Sigmoid colon (tissue), 7 donors: ENCODE results near the gene DCTN5. TPM values are rescaled to one million over a fixed set of nuclear protein-coding genes. Genes with fewer than 3 reads are reported as not detected.
A peak's percentile ranks its signal among the peaks of the same experiment; 100 is the strongest.

ENCODE experiments used
- DNase-seq: peaks from one replicate; pipeline ENCODE4 v3.0.0-alpha.2; 2019
- H3K27ac ChIP-seq, 4 donors: fragments of 200-600 bp; sonication (generic); one replicate each; pipeline ENCODE4 v1.5.1; 2016 to 2019; ENCODE audit warnings: mild to moderate bottlenecking in 1 of 4
- H3K27me3 ChIP-seq, 3 donors: fragments of 200-600 bp; sonication (generic); one replicate each; pipeline ENCODE4 v1.5.1; 2019; ENCODE audit warnings: mild to moderate bottlenecking in 1 of 3
- H3K36me3 ChIP-seq, 4 donors: fragments of 200-600 bp; sonication (generic); one replicate each; pipeline ENCODE4 v1.5.1; 2016 to 2019
- H3K4me1 ChIP-seq, 4 donors: fragments of 200-600 bp; sonication (generic); one replicate each; pipeline ENCODE4 v1.5.1; 2017 to 2019
- H3K4me3 ChIP-seq, 4 donors: fragments of 200-600 bp; sonication (generic); one replicate each; pipeline ENCODE4 v1.5.1; 2017 to 2019; ENCODE audit warnings: mild to moderate bottlenecking in 2 of 4, moderate library complexity in 1 of 4
- H3K9me3 ChIP-seq, 4 donors: fragments of 200-600 bp in 3 of 4; sonication (generic) in 3 of 4; one replicate each; pipeline versions ENCODE4 v1.5.1 to v1.6.1; 2013 to 2019
- CTCF ChIP-seq, 4 experiments: fragments of 450-650 bp in 3 of 4; fragments of 200-600 bp in 1 of 4; IDR thresholded peaks; one replicate each; pipeline ENCODE4 v1.5.1; 2016 to 2019; ENCODE audit warnings: antibody characterized with exemption in 4 of 4, mild to moderate bottlenecking in 3 of 4, moderate library complexity in 2 of 4
- EP300 ChIP-seq, 4 donors: sonication (generic); formaldehyde crosslinking; IDR thresholded peaks; one replicate each; pipeline ENCODE4 v1.6.1; 2017; ENCODE audit warnings: antibody characterized with exemption in 4 of 4
- POLR2A ChIP-seq, 2 donors: fragments of 450-650 bp; IDR thresholded peaks; one replicate each; pipeline ENCODE4 v1.6.1; 2016; ENCODE audit warnings: antibody characterized with exemption in 2 of 2, mild to moderate bottlenecking in 2 of 2, moderate library complexity in 2 of 2
- POLR2AphosphoS5 ChIP-seq, 4 donors: sonication (generic); formaldehyde crosslinking; IDR thresholded peaks; one replicate each; pipeline ENCODE4 v1.6.1; 2017; ENCODE audit warnings: antibody characterized with exemption in 4 of 4
- WGBS, 2 donors: extraction: QIAGEN DNeasy Blood & Tissue Kit; methylation state at CpG; one replicate each; pipeline ENCODE4 v1.1.7; 2013; 5-methylcytosine and 5-hydroxymethylcytosine counted together
- intact Hi-C: fragments of 100-400 bp; cut with DNase I; formaldehyde crosslinking; loops from one replicate; pipeline ENCODE4 v1.15.1; 2023
- polyA plus RNA-seq, 3 donors: library from polyadenylated mRNA; stranded (reverse); fragments of 200-250 nt; gene quantifications; one replicate each; pipeline ENCODE4 v1.2.3, GENCODE V29; 2013
- total RNA-seq, 4 donors: library from RNA; depleted of rRNA; stranded (reverse); fragments of >200 nt; gene quantifications; one replicate each; pipeline ENCODE4 v1.1.0, GENCODE V29; 2016
- donor health status: healthy with polysubstance abuse.
- donor health status: Bipolar disorder and iron deficiency.
- donor health status: healthy.

DCTN5 gene
- total and polyA plus RNA-seq, 7 donors, result 13.2 to 41.4 (median 30.1) TPM

GRCh38 chr16:23709536-23709935, 68.3 kb downstream of the DCTN5 start:
- no peak overlapping the region for H3K27ac ChIP-seq
- no peak for TF ChIP-seq CTCF (IDR thresholded peaks at IDR 0.05)
- no peak for TF ChIP-seq EP300 (IDR thresholded peaks at IDR 0.05)
- no peak for TF ChIP-seq POLR2A (IDR thresholded peaks at IDR 0.05)
- TF ChIP-seq POLR2AphosphoS5 (IDR thresholded peaks at IDR 0.05), result no peak
- H3K4me3 ChIP-seq, result no peak overlapping the region
- H3K9me3 ChIP-seq, result peaks cover 0 to 3% (median under 1%) of the 10 kb centered on the region in 4 donors
- no peaks in the 10 kb centered on the region for H3K4me1 ChIP-seq
- peaks cover 8 to 40% (median 22%) of the 10 kb centered on the region in 3 donors for H3K27me3 ChIP-seq
- H3K36me3 ChIP-seq, result no peaks in the 10 kb centered on the region
- DNase-seq, result no peak
- intact Hi-C loops, result no loop called here

- Histone ChIP-seq H3K27ac (no peak overlapping the region), H3K4me1 (no peaks in the 10 kb centered on the region), H3K36me3 (no peaks in the 10 kb centered on the region), H3K9me3 (peaks cover 0 to 3% (median under 1%) of the 10 kb centered on the region in 4 donors), H3K27me3 (peaks cover 8 to 43% (median 23%) of the 10 kb centered on the region in 3 donors), H3K4me3 (no peak overlapping the region)
- TF ChIP-seq POLR2AphosphoS5 (IDR thresholded peaks at IDR 0.05), result no peak
- no peak for TF ChIP-seq CTCF (IDR thresholded peaks at IDR 0.05)
- TF ChIP-seq EP300 (IDR thresholded peaks at IDR 0.05), result no peak
- no peak for TF ChIP-seq POLR2A (IDR thresholded peaks at IDR 0.05)
- intact Hi-C loops, result no loop called here
- peak; percentile 1 for DNase-seq
- WGBS, 2 donors, result 89 to 96% methylated on average over 2 of the region's 2 CpGs
Observed at GRCh38 chr16:23710008-23710407, 68.7 kb downstream of the DCTN5 start.

- no peak overlapping the region for H3K4me3 ChIP-seq
- 94 to 97% methylated on average over 3 of the region's 3 CpGs for WGBS, 2 donors
- peaks cover 0 to 3% (median under 1%) of the 10 kb centered on the region in 4 donors for H3K9me3 ChIP-seq
- DNase-seq, result peak; percentile 4
- H3K4me1 ChIP-seq, result no peaks in the 10 kb centered on the region
- H3K27me3 ChIP-seq, result peaks cover 8 to 48% (median 28%) of the 10 kb centered on the region in 3 donors
- TF ChIP-seq CTCF (IDR thresholded peaks at IDR 0.05) (no peak), POLR2AphosphoS5 (IDR thresholded peaks at IDR 0.05) (no peak), POLR2A (IDR thresholded peaks at IDR 0.05) (no peak), EP300 (IDR thresholded peaks at IDR 0.05) (no peak)
- intact Hi-C loops, result no loop called here
- H3K27ac ChIP-seq, result no peak overlapping the region
- H3K36me3 ChIP-seq, result no peaks in the 10 kb centered on the region
Observed at GRCh38 chr16:23710504-23710903, 69.2 kb downstream of the DCTN5 start.

GRCh38 chr16:23711785-23712184, 70.5 kb downstream of the DCTN5 start:
- Histone ChIP-seq H3K4me3 (no peak overlapping the region), H3K27ac (no peak overlapping the region), H3K36me3 (no peaks in the 10 kb centered on the region), H3K9me3 (peaks cover 0 to 3% (median under 1%) of the 10 kb centered on the region in 4 donors), H3K4me1 (no peaks in the 10 kb centered on the region), H3K27me3 (peaks cover 12 to 54% (median 28%) of the 10 kb centered on the region in 3 donors)
- TF ChIP-seq POLR2A (IDR thresholded peaks at IDR 0.05) (no peak), POLR2AphosphoS5 (IDR thresholded peaks at IDR 0.05) (no peak), EP300 (IDR thresholded peaks at IDR 0.05) (no peak)
- intact Hi-C loops, result no loop called here
- no peak for DNase-seq
- 14 to 60% methylated on average over 4 of the region's 4 CpGs for WGBS, 2 donors

- Histone ChIP-seq H3K9me3 (peaks cover 0 to 3% (median under 1%) of the 10 kb centered on the region in 4 donors), H3K4me3 (peak within 1 kb of the TSS in 1 of 4 donors; percentile 20), H3K27me3 (peaks cover 12 to 54% (median 28%) of the 10 kb centered on the region in 3 donors), H3K36me3 (no peaks in the 10 kb centered on the region), H3K4me1 (no peaks in the 10 kb centered on the region), H3K27ac (no peak within 1 kb of the TSS)
- WGBS, 2 donors, result 3 to 7% methylated on average over 37 of the region's 37 CpGs
- intact Hi-C loops, result no loop called here
- DNase-seq, result no peak
- TF ChIP-seq POLR2A (IDR thresholded peaks at IDR 0.05) (no peak), CTCF (IDR thresholded peaks at IDR 0.05) (no peak), EP300 (IDR thresholded peaks at IDR 0.05) (no peak), POLR2AphosphoS5 (IDR thresholded peaks at IDR 0.05) (no peak)
Observed at GRCh38 chr16:23712976-23713375, 71.7 kb downstream of the DCTN5 start, which contains the start of gene ERN2. Gene ERN2 (minus strand): TSS chr16:23713222. CDS start chr16:23713187, 35 bp downstream.
